Measurements from ENCODE around the gene APBB2.

DNA sequence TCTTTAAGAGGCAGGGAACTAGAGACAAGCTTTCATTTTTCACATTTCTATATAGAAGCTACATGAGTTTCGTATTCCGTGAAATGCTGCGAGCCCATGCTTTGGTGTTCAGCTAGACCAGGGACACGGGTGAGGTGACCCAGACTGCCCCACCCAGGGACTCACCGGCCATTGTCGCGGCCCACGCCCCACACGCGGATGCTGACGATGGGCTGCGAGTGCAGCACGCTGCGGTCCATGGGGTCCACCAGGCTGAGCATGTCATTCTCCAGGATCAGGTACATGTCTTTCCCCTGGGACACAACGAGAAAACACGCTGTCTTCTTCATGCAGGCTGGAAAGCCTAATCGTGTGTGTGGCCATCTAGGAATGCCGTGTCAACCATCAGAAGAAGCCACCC lies 324.1 kb downstream of the APBB2 start:
- TF ChIP-seq, protein P1, sequence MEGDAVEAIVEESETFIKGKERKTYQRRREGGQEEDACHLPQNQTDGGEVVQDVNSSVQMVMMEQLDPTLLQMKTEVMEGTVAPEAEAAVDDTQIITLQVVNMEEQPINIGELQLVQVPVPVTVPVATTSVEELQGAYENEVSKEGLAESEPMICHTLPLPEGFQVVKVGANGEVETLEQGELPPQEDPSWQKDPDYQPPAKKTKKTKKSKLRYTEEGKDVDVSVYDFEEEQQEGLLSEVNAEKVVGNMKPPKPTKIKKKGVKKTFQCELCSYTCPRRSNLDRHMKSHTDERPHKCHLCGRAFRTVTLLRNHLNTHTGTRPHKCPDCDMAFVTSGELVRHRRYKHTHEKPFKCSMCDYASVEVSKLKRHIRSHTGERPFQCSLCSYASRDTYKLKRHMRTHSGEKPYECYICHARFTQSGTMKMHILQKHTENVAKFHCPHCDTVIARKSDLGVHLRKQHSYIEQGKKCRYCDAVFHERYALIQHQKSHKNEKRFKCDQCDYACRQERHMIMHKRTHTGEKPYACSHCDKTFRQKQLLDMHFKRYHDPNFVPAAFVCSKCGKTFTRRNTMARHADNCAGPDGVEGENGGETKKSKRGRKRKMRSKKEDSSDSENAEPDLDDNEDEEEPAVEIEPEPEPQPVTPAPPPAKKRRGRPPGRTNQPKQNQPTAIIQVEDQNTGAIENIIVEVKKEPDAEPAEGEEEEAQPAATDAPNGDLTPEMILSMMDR (IDR thresholded peaks at IDR 0.05) = no peak
- no peak for TF ChIP-seq EP300 (IDR thresholded peaks at IDR 0.05)
